ENCODE measurements around the gene PLCB3.
"Not testable (repeated sequence)": the region's sequence is repeated elsewhere in the genome, so short reads cannot be mapped to it uniquely, and the experiment has no call there.

PLCB3 gene

GRCh38 chr11:64297699-64298358 is 46.5 kb downstream of the PLCB3 start:
- no peaks in the 10 kb centered on the region for H3K9me3 Mint-ChIP-seq
- H3K4me1 Mint-ChIP-seq (ENCODE audit: low read depth): peaks cover 11% of the 10 kb centered on the region
- H3K4me3 Mint-ChIP-seq: no peak overlapping the region
- no peak overlapping the region for H3K27ac Mint-ChIP-seq
- H3K27me3 Mint-ChIP-seq (ENCODE audit: low read depth): peaks cover 81% of the 10 kb centered on the region
- no peaks in the 10 kb centered on the region for H3K36me3 Mint-ChIP-seq (ENCODE audit: low read depth)

GRCh38 chr11:64298966-64299846 is 47.9 kb downstream of the PLCB3 start:
- H3K4me3 Mint-ChIP-seq: peak overlapping the region; percentile 63
- peaks cover 15% of the 10 kb centered on the region for H3K4me1 Mint-ChIP-seq (ENCODE audit: low read depth)
- no peaks in the 10 kb centered on the region for H3K36me3 Mint-ChIP-seq (ENCODE audit: low read depth)
- H3K9me3 Mint-ChIP-seq: no peaks in the 10 kb centered on the region
- peaks cover 67% of the 10 kb centered on the region for H3K27me3 Mint-ChIP-seq (ENCODE audit: low read depth)
- H3K27ac Mint-ChIP-seq: peak overlapping the region; percentile 36

GRCh38 chr11:64299847-64300648 is 48.7 kb downstream of the PLCB3 start, which contains the start of gene CATSPERZ:
Gene CATSPERZ (plus strand): TSS chr11:64300358. CDS start chr11:64300411, 53 bp downstream.
- no peaks in the 10 kb centered on the region for H3K36me3 Mint-ChIP-seq (ENCODE audit: low read depth)
- peaks cover 60% of the 10 kb centered on the region for H3K27me3 Mint-ChIP-seq (ENCODE audit: low read depth)
- peak within 1 kb of the TSS; percentile 36 for H3K27ac Mint-ChIP-seq
- H3K4me3 Mint-ChIP-seq: peak within 1 kb of the TSS; percentile 76
- peaks cover 19% of the 10 kb centered on the region for H3K4me1 Mint-ChIP-seq (ENCODE audit: low read depth)
- no peaks in the 10 kb centered on the region for H3K9me3 Mint-ChIP-seq

GRCh38 chr11:64303109-64304031 is 52.0 kb downstream of the PLCB3 start:
- Mint-ChIP-seq H3K4me1 (ENCODE audit: low read depth) (peaks cover 29% of the 10 kb centered on the region), H3K27me3 (ENCODE audit: low read depth) (peaks cover 27% of the 10 kb centered on the region), H3K27ac (peak overlapping the region; percentile 93), H3K9me3 (no peaks in the 10 kb centered on the region), H3K36me3 (ENCODE audit: low read depth) (peaks cover 7% of the 10 kb centered on the region), H3K4me3 (no peak overlapping the region)

- peak overlapping the region; percentile 93 for H3K27ac Mint-ChIP-seq
- peaks cover 21% of the 10 kb centered on the region for H3K27me3 Mint-ChIP-seq (ENCODE audit: low read depth)
- peaks cover 7% of the 10 kb centered on the region for H3K36me3 Mint-ChIP-seq (ENCODE audit: low read depth)
- peak overlapping the region; percentile 90 for H3K4me3 Mint-ChIP-seq
- H3K9me3 Mint-ChIP-seq: no peaks in the 10 kb centered on the region
- peaks cover 28% of the 10 kb centered on the region for H3K4me1 Mint-ChIP-seq (ENCODE audit: low read depth)
Observed at GRCh38 chr11:64304032-64304315, 52.6 kb downstream of the PLCB3 start.

GRCh38 chr11:64304316-64305072 is 53.2 kb downstream of the PLCB3 start:
- no peaks in the 10 kb centered on the region for H3K9me3 Mint-ChIP-seq
- peaks cover 15% of the 10 kb centered on the region for H3K27me3 Mint-ChIP-seq (ENCODE audit: low read depth)
- peak overlapping the region; percentile 93 for H3K27ac Mint-ChIP-seq
- H3K4me1 Mint-ChIP-seq (ENCODE audit: low read depth): peaks cover 28% of the 10 kb centered on the region
- peaks cover 7% of the 10 kb centered on the region for H3K36me3 Mint-ChIP-seq (ENCODE audit: low read depth)
- peak overlapping the region; percentile 90 for H3K4me3 Mint-ChIP-seq

- Mint-ChIP-seq H3K4me3 (peak within 1 kb of the TSS; percentile 96), H3K36me3 (ENCODE audit: low read depth) (peaks cover 7% of the 10 kb centered on the region), H3K27ac (peak within 1 kb of the TSS; percentile 93), H3K4me1 (ENCODE audit: low read depth) (peaks cover 26% of the 10 kb centered on the region), H3K9me3 (no peaks in the 10 kb centered on the region), H3K27me3 (ENCODE audit: low read depth) (peaks cover 10% of the 10 kb centered on the region)
Observed at GRCh38 chr11:64305075-64305690, 53.9 kb downstream of the PLCB3 start, which contains the start of gene ESRRA. Gene ESRRA (plus strand): TSS chr11:64305524. CDS start chr11:64307180, 1,656 bp downstream.

GRCh38 chr11:64305691-64306562 is 54.6 kb downstream of the PLCB3 start:
- H3K27ac Mint-ChIP-seq: peak overlapping the region; percentile 90
- H3K36me3 Mint-ChIP-seq (ENCODE audit: low read depth): peaks cover 7% of the 10 kb centered on the region
- no peaks in the 10 kb centered on the region for H3K9me3 Mint-ChIP-seq
- peaks cover 2% of the 10 kb centered on the region for H3K27me3 Mint-ChIP-seq (ENCODE audit: low read depth)
- H3K4me1 Mint-ChIP-seq (ENCODE audit: low read depth): peaks cover 18% of the 10 kb centered on the region
- peak overlapping the region; percentile 96 for H3K4me3 Mint-ChIP-seq

- peak overlapping the region; percentile 96 for H3K4me3 Mint-ChIP-seq
- H3K27ac Mint-ChIP-seq: peak overlapping the region; percentile 90
- H3K27me3 Mint-ChIP-seq (ENCODE audit: low read depth): no peaks in the 10 kb centered on the region
- H3K4me1 Mint-ChIP-seq (ENCODE audit: low read depth): peaks cover 18% of the 10 kb centered on the region
- H3K9me3 Mint-ChIP-seq: no peaks in the 10 kb centered on the region
- peaks cover 7% of the 10 kb centered on the region for H3K36me3 Mint-ChIP-seq (ENCODE audit: low read depth)
Observed at GRCh38 chr11:64306563-64306875, 55.2 kb downstream of the PLCB3 start.

GRCh38 chr11:64306876-64307622 is 55.7 kb downstream of the PLCB3 start:
- H3K4me1 Mint-ChIP-seq (ENCODE audit: low read depth): peaks cover 18% of the 10 kb centered on the region
- no peaks in the 10 kb centered on the region for H3K27me3 Mint-ChIP-seq (ENCODE audit: low read depth)
- no peaks in the 10 kb centered on the region for H3K9me3 Mint-ChIP-seq
- peak overlapping the region; percentile 96 for H3K4me3 Mint-ChIP-seq
- H3K27ac Mint-ChIP-seq: no peak overlapping the region
- H3K36me3 Mint-ChIP-seq (ENCODE audit: low read depth): peaks cover 7% of the 10 kb centered on the region

- H3K36me3 Mint-ChIP-seq (ENCODE audit: low read depth); H3K27me3 Mint-ChIP-seq (ENCODE audit: low read depth); H3K9me3 Mint-ChIP-seq: not testable (repeated sequence)
- Mint-ChIP-seq H3K4me3 (peak overlapping the region; percentile 51), H3K4me1 (ENCODE audit: low read depth) (peaks cover 25% of the 10 kb centered on the region), H3K27ac (peak overlapping the region; percentile 69)
Observed at GRCh38 chr11:64307795-64308194, 56.5 kb downstream of the PLCB3 start.

GRCh38 chr11:64312947-64313346 is 61.6 kb downstream of the PLCB3 start:
- Mint-ChIP-seq H3K4me1 (ENCODE audit: low read depth) (peaks cover 25% of the 10 kb centered on the region), H3K4me3 (peak overlapping the region; percentile 44), H3K27ac (peak overlapping the region; percentile 69)

More at GRCh38 chr11:64312947-64313346, 61.6 kb downstream of the PLCB3 start:
- H3K36me3 Mint-ChIP-seq (ENCODE audit: low read depth): peaks cover 17% of the 10 kb centered on the region
- H3K27me3 Mint-ChIP-seq (ENCODE audit: low read depth): no peaks in the 10 kb centered on the region
- no peaks in the 10 kb centered on the region for H3K9me3 Mint-ChIP-seq
